ENCODE results near the gene ERBB4.

GRCh38 chr2:212548455-212548819, 9.8 kb upstream of the ERBB4 start:
- TF ChIP-seq CTCF (IDR thresholded peaks at IDR 0.05) (peak in 4 of 6 experiments; percentile 60 to 85 (median 77)), POLR2A (IDR thresholded peaks at IDR 0.05) (no peak)
